HepG2 (cell line): Measurements from ENCODE around the gene SYTL1.

Source experiments
- CHD2 ChIP-seq: IDR thresholded peaks from 2 replicates; pipeline ENCODE4 v1.6.1; 2011; ENCODE audit warnings: low read depth, low read length, improper control_type of control experiment
- EP300 ChIP-seq, 3 experiments: sonication (generic) in 1 of 3; formaldehyde crosslinking in 1 of 3; IDR thresholded peaks; 2 replicates each; pipeline versions ENCODE4 v1.5.1 to v1.6.1; 2011 to 2020; ENCODE audit warnings: low read depth in 2 of 3, low read length in 2 of 3, borderline replicate concordance in 1 of 3, improper control_type of control experiment in 1 of 3, mild to moderate bottlenecking in 1 of 3, missing genetic modification reagents in 1 of 3, moderate library complexity in 1 of 3
- KLF16 ChIP-seq, 2 experiments: sonication (generic) in 1 of 2; formaldehyde crosslinking in 1 of 2; IDR thresholded peaks; 2 replicates each; pipeline versions ENCODE4 v1.6.1 to v1.8.0; 2016 to 2023; ENCODE audit warnings: missing genetic modification reagents in 2 of 2, missing compliant biosample characterization in 1 of 2
- TARDBP ChIP-seq: sonication (generic); formaldehyde crosslinking; IDR thresholded peaks from 2 replicates; pipeline ENCODE4 v1.8.0; 2022; ENCODE audit warnings: mild to moderate bottlenecking, missing genetic modification reagents
- TCF7 ChIP-seq: sonication (generic); IDR thresholded peaks from 2 replicates; pipeline ENCODE4 v1.6.1; 2016; ENCODE audit warnings: antibody characterized with exemption, low read depth
- ZFP41 ChIP-seq: sonication (generic); formaldehyde crosslinking; IDR thresholded peaks from 2 replicates; pipeline ENCODE4 v1.4.0; 2020; ENCODE audit warnings: mild to moderate bottlenecking, missing genetic modification reagents, borderline replicate concordance
- ZNF225 ChIP-seq: sonication (generic); formaldehyde crosslinking; IDR thresholded peaks from 2 replicates; pipeline ENCODE4 v1.4.0; 2020; ENCODE audit warnings: mild to moderate bottlenecking, missing genetic modification reagents
- ZNF724P ChIP-seq: sonication (generic); formaldehyde crosslinking; IDR thresholded peaks from 2 replicates; pipeline ENCODE4 v1.8.0; 2022; ENCODE audit warnings: missing genetic modification reagents, borderline replicate concordance

DNA sequence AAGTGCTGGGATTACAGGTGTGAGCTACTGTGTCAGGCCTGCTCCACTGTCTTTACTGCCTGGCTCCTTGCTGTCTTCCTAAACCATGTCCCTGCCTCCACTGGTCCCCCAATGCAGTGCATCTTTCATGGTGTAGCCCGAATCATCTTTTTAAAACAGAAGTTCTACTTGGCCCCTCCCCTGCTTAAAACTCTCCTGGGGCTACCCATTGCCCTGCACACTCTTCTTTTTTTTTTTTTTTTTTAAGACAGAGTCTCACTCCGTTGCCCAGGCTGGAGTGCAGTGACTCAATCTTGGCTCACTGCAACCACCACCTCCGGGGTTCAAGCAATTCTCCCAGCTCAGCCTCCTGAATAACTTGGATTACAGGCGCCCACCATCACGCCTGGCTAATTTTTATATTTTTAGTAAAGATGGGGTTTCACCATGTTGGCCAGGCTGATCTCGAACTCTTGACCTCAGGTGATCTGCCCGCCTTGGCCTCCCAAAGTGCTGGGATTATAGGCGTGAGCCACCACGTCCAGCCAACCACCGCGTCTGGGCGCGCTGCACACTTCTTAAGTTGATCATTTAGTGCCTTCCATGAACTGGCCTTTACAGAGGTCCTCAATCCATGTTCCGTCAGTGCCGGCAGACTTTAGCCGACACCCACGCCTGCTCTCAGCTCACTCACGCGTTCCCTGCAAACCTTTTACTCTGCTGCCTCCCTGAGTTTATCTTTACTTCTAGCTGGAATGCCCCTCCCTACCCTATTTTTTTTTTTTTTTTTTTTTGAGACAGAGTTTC, 30.4 kb downstream of the SYTL1 start:
- TF ChIP-seq CHD2 (no peak), TARDBP (CRISPR knock-in tag) (no peak), ZNF724P (CRISPR knock-in tag) (no peak), ZFP41 (no peak), ZNF225 (CRISPR knock-in tag) (no peak), EP300 (IDR thresholded peaks at IDR 0.05; ENCODE audit: low read depth in 2 of 2, low read length in 2 of 2) (no peak), EP300 (CRISPR knock-in tag; IDR thresholded peaks at IDR 0.05; ENCODE audit: borderline replicate concordance) (no peak), TCF7 (no peak), KLF16 (CRISPR knock-in tag; IDR thresholded peaks at IDR 0.05) (no peak)
